HepG2 (cell line): ENCODE results near the gene ZNF148.

Source experiments
- ASH2L ChIP-seq: fragments of 300-600, 200-600 bp; sonication (generic); IDR thresholded peaks from 2 replicates; pipeline ENCODE4 v1.7.0; 2017; ENCODE audit warnings: low read depth, mild to moderate bottlenecking, moderate library complexity, mixed read lengths, low read length; ENCODE audit not compliant: insufficient read length
- JUND ChIP-seq: sonication (generic); formaldehyde crosslinking; IDR thresholded peaks from 2 replicates; pipeline ENCODE4 v1.8.0; 2022; ENCODE audit warnings: mild to moderate bottlenecking, missing genetic modification reagents
- NR2C2 ChIP-seq: sonication (generic); formaldehyde crosslinking; IDR thresholded peaks from 2 replicates; pipeline ENCODE4 v1.4.0; 2020; ENCODE audit warnings: missing genetic modification reagents, mild to moderate bottlenecking, moderate library complexity, borderline replicate concordance
- POLR2AphosphoS5 ChIP-seq: IDR thresholded peaks from 2 replicates; pipeline ENCODE4 v1.6.1; 2012; ENCODE audit warnings: low read depth, low read length

DNA sequence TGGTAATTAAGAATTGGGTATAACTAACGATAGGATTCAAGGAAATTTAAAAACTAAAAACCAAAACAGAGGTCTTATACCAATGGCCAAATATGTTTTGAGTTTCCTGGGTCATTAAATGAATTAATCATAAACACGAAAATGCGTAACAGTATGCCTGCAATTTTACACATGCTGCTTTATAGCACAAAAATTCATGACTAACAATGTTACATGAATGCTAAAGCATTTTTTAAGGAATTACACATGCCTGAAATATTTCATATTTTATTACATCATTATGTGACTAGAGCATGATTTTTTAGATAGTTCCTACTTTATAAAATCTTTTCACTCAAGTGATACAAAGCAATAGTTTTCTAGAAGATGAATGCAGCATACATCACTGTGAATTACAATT is 74.7 kb downstream of the ZNF148 start:
- TF ChIP-seq JUND (CRISPR knock-in tag): no peak
- TF ChIP-seq NR2C2 (CRISPR knock-in tag): no peak
- TF ChIP-seq POLR2AphosphoS5: no peak
- TF ChIP-seq ASH2L: no peak
